ENCODE results near the gene NPAS3. TPM values are rescaled to one million over a fixed set of nuclear protein-coding genes. Genes with fewer than 3 reads are reported as not detected.

Gene NPAS3
- total RNA-seq, 4 donors from 2014 or later: 0.13 to 1.1 (median 0.47) TPM; not detected in 1

- WGBS, 2 donors: 73 to 89% methylated on average over 5 of the region's 5 CpGs
- intact Hi-C loops (cut with DNase I): no loop called here
- H3K9me3 ChIP-seq: no peaks in the 10 kb centered on the region
- H3K36me3 ChIP-seq: no peaks in the 10 kb centered on the region
- no peak overlapping the region for H3K4me3 ChIP-seq
- TF ChIP-seq CTCF (IDR thresholded peaks at IDR 0.05) (no peak), POLR2A (IDR thresholded peaks at IDR 0.05) (no peak)
- no peaks in the 10 kb centered on the region for H3K4me1 ChIP-seq
- H3K27ac ChIP-seq: no peak overlapping the region
- DNase-seq: no peak
- H3K27me3 ChIP-seq: no peaks in the 10 kb centered on the region
Measured at GRCh38 chr14:33413381-33413780, 474.7 kb downstream of the NPAS3 start.

- no peaks in the 10 kb centered on the region for H3K36me3 ChIP-seq
- WGBS, 2 donors: 66 to 75% methylated on average over 3 of the region's 3 CpGs
- H3K4me3 ChIP-seq: no peak overlapping the region
Measured at GRCh38 chr14:33414041-33414440, 475.4 kb downstream of the NPAS3 start.

GRCh38 chr14:33420051-33420627 lies 481.5 kb downstream of the NPAS3 start:
- 84 to 94% methylated on average over 1 of the region's 1 CpG for WGBS, 2 donors
- Histone ChIP-seq H3K36me3 (no peaks in the 10 kb centered on the region), H3K4me1 (no peaks in the 10 kb centered on the region), H3K27me3 (no peaks in the 10 kb centered on the region), H3K4me3 (no peak overlapping the region), H3K9me3 (no peaks in the 10 kb centered on the region), H3K27ac (no peak overlapping the region)
- intact Hi-C loops (cut with DNase I): no loop called here
- TF ChIP-seq CTCF (IDR thresholded peaks at IDR 0.05) (no peak), POLR2A (IDR thresholded peaks at IDR 0.05) (no peak)
- no peak for DNase-seq

More at GRCh38 chr14:33414041-33414440, 475.4 kb downstream of the NPAS3 start:
- Histone ChIP-seq H3K27me3 (no peaks in the 10 kb centered on the region), H3K27ac (no peak overlapping the region), H3K4me1 (no peaks in the 10 kb centered on the region), H3K9me3 (no peaks in the 10 kb centered on the region)
- TF ChIP-seq POLR2A (IDR thresholded peaks at IDR 0.05): no peak
- TF ChIP-seq CTCF (IDR thresholded peaks at IDR 0.05): no peak
- intact Hi-C loops (cut with DNase I): no loop called here
- DNase-seq: no peak

GRCh38 chr14:33430414-33431035 lies 491.8 kb downstream of the NPAS3 start:
- no peaks in the 10 kb centered on the region for H3K9me3 ChIP-seq
- no peak for DNase-seq
- no peaks in the 10 kb centered on the region for H3K36me3 ChIP-seq
- H3K4me3 ChIP-seq: no peak overlapping the region
- H3K4me1 ChIP-seq: no peaks in the 10 kb centered on the region
- H3K27ac ChIP-seq: no peak overlapping the region
- H3K27me3 ChIP-seq: no peaks in the 10 kb centered on the region
- TF ChIP-seq POLR2A (IDR thresholded peaks at IDR 0.05): no peak
- no peak for TF ChIP-seq CTCF (IDR thresholded peaks at IDR 0.05)
- WGBS, 2 donors: 67% methylated on average over 7 of the region's 7 CpGs
- intact Hi-C loops (cut with DNase I): no loop called here

GRCh38 chr14:33432407-33433023 lies 493.8 kb downstream of the NPAS3 start:
- Histone ChIP-seq H3K4me1 (no peaks in the 10 kb centered on the region), H3K27ac (no peak overlapping the region), H3K27me3 (no peaks in the 10 kb centered on the region), H3K4me3 (no peak overlapping the region), H3K9me3 (no peaks in the 10 kb centered on the region), H3K36me3 (no peaks in the 10 kb centered on the region)
- 40 to 41% methylated on average over 3 of the region's 3 CpGs for WGBS, 2 donors
- no peak for DNase-seq
- TF ChIP-seq CTCF (IDR thresholded peaks at IDR 0.05): peak in 5 of 6 experiments; percentile 16 to 56 (median 28)
- no peak for TF ChIP-seq POLR2A (IDR thresholded peaks at IDR 0.05)
- intact Hi-C loops (cut with DNase I): no loop called here
